GM10266 (cell line): ENCODE measurements around the gene ZZZ3.
A peak's percentile ranks its signal among the peaks of the same experiment; 100 is the strongest.

ENCODE experiments used
- DNase-seq: peaks from one replicate; pipeline ENCODE4 v3.0.0; 2012; ENCODE audit errors: extremely low spot score
- CTCF ChIP-seq: IDR thresholded peaks from 2 replicates; pipeline ENCODE4 v1.5.1; 2012; ENCODE audit warnings: mild to moderate bottlenecking, low read depth; ENCODE audit not compliant: control insufficient read depth, insufficient read depth; ENCODE audit errors: missing control alignments

The ZZZ3 gene

GRCh38 chr1:77682460-77683159, at the start of gene ZZZ3:
Gene ZZZ3, minus strand, starts transcription at chr1:77682658. Its CDS starts 49,304 bp downstream, at chr1:77633354.
- peak; percentile 92 for DNase-seq
- TF ChIP-seq CTCF, result no peak

- no peak for TF ChIP-seq CTCF
- DNase-seq, result no peak
Measured at GRCh38 chr1:77732090-77732489, 49.6 kb upstream of the ZZZ3 start.

GRCh38 chr1:77725706-77726105, 43.2 kb upstream of the ZZZ3 start:
- no peak for TF ChIP-seq CTCF
- DNase-seq, result no peak

GRCh38 chr1:77718181-77718580, 35.7 kb upstream of the ZZZ3 start:
- no peak for TF ChIP-seq CTCF

GRCh38 chr1:77716065-77716464, 33.6 kb upstream of the ZZZ3 start:
- no peak for TF ChIP-seq CTCF
- DNase-seq, result no peak

More at GRCh38 chr1:77718181-77718580, 35.7 kb upstream of the ZZZ3 start:
- DNase-seq, result no peak

GRCh38 chr1:77709727-77710126, 27.3 kb upstream of the ZZZ3 start:
- no peak for DNase-seq
- TF ChIP-seq CTCF, result no peak

GRCh38 chr1:77706321-77706720, 23.9 kb upstream of the ZZZ3 start:
- no peak for DNase-seq
- no peak for TF ChIP-seq CTCF
